HG02943 (cell line): ENCODE data around the gene SBK3.
"Not testable (repeated sequence)": the region's sequence is repeated elsewhere in the genome, so short reads cannot be mapped to it uniquely, and the experiment has no call there.

Experiments used
- ATAC-seq: cut with Tn5 transposase; IDR thresholded peaks from one replicate; pipeline ENCODE4 v1.9.1; 2021; ENCODE audit warnings: mild to moderate bottlenecking, low read depth, moderate library complexity; ENCODE audit not compliant: unreplicated experiment

Gene SBK3

DNA sequence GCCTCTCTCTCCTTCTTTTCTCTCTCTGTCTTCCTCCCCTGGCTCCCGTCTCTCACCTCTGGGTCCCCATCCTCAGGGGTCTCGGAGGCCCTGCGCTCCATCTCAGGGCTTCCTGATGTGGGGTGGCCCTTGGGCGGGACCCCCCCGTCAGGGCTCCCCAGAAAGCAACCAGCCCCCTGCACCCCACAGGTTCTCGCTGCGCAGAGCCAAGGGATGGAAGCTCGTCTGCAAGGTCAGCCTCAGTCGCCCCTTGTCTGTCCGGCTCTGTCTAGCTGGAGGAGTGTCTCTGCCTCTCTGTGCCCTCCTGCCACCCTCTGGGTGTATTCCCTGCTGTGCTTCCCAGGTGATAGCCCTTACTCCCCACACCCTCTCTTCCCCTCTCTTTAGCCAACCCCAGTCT is at the start of gene SBK3:
Gene SBK3 (minus strand): TSS at position 101 of the 400 bp plus-strand sequence. CDS start 0 bp downstream, at position 101.
- no peak for ATAC-seq

GRCh38 chr19:55593096-55593772 is 47.9 kb upstream of the SBK3 start:
- no peak for ATAC-seq

DNA sequence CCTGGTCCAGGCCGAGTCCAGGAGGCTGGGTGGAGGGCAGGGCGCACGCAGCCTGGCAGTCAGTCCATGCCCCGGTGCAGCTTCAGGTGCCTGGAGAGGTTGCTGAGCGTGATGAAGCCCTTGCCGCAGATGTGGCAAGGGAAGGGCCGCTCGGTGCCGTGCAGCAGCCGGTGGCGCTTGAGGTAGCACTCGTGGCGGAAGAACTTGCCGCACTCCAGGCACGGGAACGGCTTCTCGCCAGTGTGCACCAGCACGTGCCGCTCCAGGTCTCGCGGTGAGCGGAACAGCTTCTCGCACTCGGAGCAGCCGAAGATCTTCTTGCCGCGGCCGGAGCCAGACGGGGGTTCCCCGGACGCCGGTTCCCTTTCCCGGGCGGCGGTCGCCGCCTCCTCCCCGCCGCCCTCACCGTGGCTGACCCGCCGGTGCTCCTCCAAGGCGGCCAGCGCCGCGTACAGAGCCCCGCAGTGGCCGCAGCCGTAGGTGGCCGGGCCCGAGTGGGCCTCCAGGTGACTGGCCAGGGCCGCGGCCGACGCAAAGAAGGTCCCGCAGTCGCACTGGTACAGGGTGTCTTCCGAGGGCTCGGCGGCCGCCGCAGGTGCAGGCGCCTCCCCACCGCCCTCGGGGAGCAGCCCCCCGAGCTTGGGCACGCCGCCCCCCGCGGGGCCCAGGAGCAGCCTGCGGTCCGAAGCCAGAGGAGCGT is 47.2 kb upstream of the SBK3 start:
- no peak for ATAC-seq

GRCh38 chr19:55591555-55591954 is 46.2 kb upstream of the SBK3 start:
- no peak for ATAC-seq

GRCh38 chr19:55590617-55591016 is 45.3 kb upstream of the SBK3 start:
- ATAC-seq, result no peak

GRCh38 chr19:55590109-55590508 is 44.8 kb upstream of the SBK3 start:
- no peak for ATAC-seq

DNA sequence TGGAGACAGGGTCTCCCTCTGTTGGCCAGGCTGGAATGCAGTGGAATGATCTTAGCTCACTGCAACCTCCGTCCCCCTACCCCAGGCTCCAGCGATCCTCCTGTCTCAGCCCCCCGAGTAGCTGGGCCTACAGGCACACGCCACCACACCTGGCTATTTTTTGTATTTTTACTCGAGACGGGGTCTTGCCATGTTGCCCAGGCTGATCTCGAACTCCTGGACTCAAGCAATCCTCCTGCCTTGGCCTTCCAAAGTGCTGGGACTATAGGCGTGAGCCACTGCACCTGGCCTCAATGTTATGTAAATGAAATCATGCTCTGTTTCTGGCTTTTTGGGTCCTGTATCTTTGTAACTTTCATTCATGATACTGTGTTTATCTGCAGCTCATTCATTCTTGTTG is 43.4 kb upstream of the SBK3 start:
- ATAC-seq, result no peak

DNA sequence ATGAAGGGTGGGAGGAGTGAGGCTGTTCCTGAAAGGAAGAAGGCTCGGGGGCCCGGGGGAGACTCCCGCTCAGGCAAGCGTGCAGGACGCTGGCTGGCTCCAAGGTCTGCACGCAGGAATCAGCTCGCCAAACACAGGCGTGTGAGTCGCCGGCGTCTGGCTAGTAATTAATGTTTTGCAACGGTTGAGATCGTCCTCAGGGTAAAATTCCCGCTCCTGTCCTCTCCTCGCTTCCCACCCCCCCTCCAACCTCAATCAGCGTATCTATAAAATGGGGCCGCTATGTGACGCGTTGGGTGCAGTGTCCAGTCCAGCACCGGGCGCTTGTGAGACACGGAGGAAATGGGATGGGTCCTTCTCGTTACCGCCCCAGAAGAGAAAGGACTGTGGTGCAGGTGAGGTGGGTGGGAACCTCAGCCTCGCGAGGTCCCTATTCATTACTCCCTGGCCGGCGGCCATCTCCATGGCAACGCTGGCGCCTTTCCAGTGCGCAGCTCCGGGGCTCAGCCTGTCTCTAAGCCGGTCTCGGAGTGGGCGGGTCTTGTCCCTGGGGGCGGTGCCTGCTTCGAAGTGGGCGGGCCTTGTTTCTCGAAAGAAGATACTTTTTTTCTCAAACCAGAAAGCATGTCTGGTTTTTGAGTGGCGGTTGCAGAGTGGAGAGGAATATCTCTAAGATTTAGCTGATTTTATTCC is 41.8 kb upstream of the SBK3 start:
- no peak for ATAC-seq

DNA sequence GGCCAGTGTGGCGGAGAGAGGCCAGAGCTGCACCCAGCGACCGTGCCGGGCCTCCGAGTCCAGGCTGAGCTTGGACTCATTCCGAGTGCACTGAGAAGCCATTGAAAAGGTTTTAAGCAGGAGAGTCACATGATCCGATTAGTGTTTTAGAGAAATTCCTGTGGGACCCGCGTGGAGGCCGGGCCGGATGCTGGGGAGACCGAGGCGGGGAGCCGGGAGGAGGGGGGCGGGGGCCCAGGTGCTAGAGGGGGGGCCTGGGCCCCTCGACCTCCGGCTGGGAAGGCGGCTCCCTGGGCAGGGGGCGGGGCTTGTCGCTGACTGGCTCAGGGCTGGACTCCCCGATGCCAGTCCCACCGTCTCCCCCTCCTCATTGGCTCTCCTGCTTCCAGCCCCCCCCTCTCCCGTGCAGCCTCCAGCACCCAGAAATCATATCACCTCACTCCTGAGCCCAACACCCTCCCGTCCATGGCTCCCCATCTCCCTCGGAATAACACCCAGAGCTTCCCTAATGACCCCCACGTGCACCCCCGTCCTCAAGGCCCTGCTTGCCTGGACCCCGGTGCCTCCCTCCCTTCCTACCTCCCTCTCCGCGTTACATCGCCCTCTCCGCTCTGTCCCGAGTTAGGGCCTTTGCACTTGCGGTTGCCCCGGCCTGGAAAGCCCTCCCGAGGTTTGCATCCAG is 40.5 kb upstream of the SBK3 start:
- no peak for ATAC-seq

DNA sequence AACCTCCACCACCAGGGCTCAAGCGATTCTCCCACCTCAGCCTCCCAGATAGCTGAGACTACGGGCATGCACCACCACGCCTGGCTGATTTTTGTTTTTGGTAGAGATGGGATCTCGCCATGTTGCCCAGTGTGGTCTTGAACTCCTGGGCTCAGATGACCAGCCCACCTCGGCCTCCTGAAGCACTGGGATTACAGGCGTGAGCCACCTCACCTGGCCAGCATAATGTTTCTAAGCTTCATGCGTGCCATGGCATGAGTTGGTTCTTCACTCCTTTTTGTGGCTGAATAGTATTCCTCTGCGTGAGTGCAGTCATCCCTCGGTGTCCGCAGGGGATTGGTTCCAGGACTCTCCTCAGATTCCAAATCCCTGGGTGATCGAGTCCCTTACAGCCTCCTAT is 39.5 kb upstream of the SBK3 start:
- no peak for ATAC-seq

DNA sequence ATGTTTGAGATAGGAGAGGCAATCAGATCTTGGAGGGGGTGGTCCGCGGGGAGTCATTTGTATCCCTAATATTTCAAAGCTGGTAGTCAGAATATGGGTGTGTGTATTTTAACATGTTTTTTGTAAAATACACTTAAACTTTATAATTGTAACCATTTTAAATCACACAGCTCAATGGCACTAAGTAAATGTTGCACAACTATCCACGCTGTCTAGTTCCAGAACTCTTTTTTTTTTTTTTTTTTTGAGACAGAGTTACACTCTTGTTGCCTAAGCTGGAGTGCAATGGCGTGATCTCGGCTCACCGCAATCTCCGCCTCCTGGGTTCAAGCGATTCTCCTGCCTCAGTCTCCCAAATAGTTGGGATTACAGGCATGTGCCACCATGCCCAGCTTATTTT is 38.6 kb upstream of the SBK3 start:
- ATAC-seq, result not testable (repeated sequence)

GRCh38 chr19:55582284-55582683 is 36.9 kb upstream of the SBK3 start:
- not testable (repeated sequence) for ATAC-seq

DNA sequence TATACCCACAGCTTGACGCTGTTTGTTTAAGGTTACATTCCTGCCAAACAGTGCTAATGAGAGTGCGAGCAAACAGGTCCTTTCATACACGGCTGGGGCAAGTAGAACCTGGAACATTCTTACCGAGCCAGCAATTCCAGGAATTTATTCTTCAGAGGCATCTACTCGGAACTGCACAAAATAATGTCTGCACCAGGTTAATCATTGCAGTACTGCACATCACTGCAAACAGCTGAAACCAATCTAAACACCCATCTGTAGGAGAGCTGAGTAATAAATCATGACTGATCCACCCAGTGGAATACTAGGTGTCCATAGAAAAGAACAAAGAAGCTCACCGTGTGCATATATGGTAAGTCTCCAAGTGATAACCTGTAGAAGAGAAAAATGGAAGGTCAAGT is 36.5 kb upstream of the SBK3 start:
- ATAC-seq, result no peak

DNA sequence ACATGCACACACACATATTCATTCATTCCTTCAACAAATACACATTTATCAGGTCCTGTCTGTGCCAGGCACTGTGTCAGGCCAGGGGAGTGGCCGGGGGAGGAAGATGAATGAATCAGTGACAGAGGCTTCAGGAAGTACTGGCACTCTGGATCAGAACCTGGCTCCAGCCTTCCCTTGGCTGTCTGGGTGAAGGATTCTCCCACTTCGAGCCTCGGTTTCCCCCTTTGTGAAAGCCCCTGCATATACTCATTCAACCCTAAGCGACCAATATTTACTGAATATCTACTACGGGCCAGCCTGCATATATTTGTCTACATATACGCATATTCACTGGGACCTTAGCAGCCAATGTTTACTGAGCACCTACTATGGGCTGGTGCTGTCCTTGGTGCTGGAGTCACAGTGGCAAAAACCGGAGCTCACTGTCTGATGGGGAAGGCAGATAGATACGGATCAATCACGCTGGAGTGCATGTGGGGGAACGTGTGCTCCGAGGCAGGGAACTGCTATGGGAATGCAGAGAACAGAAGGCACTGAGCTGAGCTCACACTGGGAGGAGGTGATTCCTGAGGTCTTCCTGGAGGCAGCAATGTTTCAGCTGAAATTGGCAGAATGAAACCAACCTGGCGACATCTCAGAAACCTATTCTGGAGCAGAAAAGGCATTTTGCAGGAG is 35.9 kb upstream of the SBK3 start:
- no peak for ATAC-seq

- ATAC-seq, result no peak
Observed at GRCh38 chr19:55580628-55581144, 35.3 kb upstream of the SBK3 start, which contains the start of gene ZNF579. Gene ZNF579 (minus strand): TSS chr19:55580848. CDS start chr19:55579639, 1,209 bp downstream.

GRCh38 chr19:55579766-55580621 is 34.7 kb upstream of the SBK3 start:
- ATAC-seq, result no peak

DNA sequence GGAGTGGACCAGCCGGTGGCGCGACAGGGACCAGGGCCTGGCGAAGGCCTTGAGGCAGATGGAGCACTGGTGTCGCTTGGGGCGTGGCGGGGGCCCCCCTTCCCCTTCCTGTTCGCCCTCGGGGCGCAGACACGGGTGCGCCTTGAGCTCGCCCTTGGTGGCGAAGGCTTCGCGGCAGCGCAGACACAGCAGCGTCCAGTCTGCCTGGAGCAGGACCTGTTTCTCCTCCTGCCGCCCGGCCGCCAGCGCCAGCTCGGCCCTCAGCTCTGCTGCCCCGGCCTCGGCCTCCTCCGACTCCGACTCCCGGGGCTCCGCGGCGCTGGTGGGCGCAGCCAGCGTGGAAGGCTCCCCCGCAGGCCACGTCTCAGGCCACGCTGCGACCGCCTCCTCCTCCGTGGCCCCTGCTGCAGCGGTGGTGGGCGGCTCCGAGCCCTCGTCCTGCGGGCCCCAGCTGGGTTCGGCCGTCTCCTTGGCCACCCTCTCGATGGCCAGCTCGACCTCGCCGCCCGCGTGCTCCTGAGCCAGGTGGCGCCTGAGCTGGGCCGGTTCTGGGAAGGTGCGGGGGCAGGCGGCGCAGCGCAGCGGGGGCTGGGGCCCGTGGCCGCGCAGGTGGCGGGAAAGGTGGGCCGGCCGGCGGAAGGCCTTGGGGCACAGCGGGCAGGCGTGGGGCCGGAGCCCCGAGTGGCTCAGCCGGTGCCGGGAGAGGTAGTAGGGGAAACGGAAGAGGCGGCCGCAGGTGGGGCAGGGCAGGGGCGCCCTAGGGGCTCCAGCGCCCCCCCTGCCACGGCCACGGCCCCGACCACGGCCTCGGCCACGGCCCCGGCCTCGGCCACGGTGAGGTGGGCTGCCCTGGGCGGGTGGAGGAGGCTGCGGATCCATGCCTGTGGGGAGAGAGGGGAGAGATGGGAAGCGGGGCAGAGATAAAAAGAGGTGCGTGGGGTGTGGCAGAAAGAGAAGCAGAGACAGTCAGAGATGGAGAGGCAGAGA is 33.7 kb upstream of the SBK3 start:
- no peak for ATAC-seq
